ENCODE data around the gene PDE10A. TPM values are rescaled to one million over a fixed set of nuclear protein-coding genes. Genes with fewer than 3 reads are reported as not detected.
"Not testable (repeated sequence)": the region's sequence is repeated elsewhere in the genome, so short reads cannot be mapped to it uniquely, and the experiment has no call there.

PDE10A gene
- total RNA-seq, 1 experiment from 2014 or later: 3.1 TPM

DNA sequence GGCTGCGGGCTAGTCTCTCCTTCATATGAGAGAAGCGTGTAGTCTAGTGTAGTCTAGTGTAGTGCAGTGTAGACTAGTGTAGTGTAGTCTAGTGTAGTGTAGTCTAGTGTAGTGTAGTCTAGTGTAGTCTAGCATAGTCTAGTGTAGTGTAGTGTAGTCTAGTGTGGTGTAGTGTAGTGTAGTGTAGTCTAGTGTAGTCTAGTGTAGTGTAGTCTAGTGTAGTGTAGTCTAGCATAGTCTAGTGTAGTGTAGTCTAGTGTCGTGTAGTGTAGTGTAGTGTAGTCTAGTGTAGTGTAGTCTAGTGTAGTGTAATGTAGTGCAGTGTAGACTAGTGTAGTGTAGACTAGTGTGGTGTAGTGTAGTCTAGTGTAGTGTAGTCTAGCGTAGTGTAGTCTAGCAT, 44.1 kb downstream of the PDE10A start:
- H3K27me3 Mint-ChIP-seq (ENCODE audit: low read depth); H3K27ac Mint-ChIP-seq; POLR2A ChIA-PET; ATAC-seq; DNase-seq (ENCODE audit: low spot score); H3K36me3 Mint-ChIP-seq; CTCF ChIA-PET; H3K4me3 Mint-ChIP-seq; H3K9me3 Mint-ChIP-seq: not testable (repeated sequence)
- H3K4me1 Mint-ChIP-seq: peaks cover 21% of the 10 kb centered on the region

GRCh38 chr6:165618241-165618640, 44.8 kb downstream of the PDE10A start:
- H3K27ac Mint-ChIP-seq: no peak overlapping the region
- no peak for ATAC-seq

More at GRCh38 chr6:165618241-165618640, 44.8 kb downstream of the PDE10A start:
- ChIA-PET CTCF (no interaction called here), POLR2A (no interaction called here)
- no peaks in the 10 kb centered on the region for H3K27me3 Mint-ChIP-seq (ENCODE audit: low read depth)
- H3K4me1 Mint-ChIP-seq: peaks cover 21% of the 10 kb centered on the region
- no peaks in the 10 kb centered on the region for H3K36me3 Mint-ChIP-seq
- no peaks in the 10 kb centered on the region for H3K9me3 Mint-ChIP-seq
- TF ChIP-seq HMGA2 (CRISPR knock-in tag; IDR thresholded peaks at IDR 0.05) (no peak), KAT7 (CRISPR knock-in tag; IDR thresholded peaks at IDR 0.05; ENCODE audit: borderline replicate concordance) (no peak), NFYB (CRISPR knock-in tag; conservative IDR thresholded peaks at IDR 0.05; ENCODE audit: low read depth) (no peak), TCF7 (CRISPR knock-in tag; IDR thresholded peaks at IDR 0.05; ENCODE audit: low read depth) (no peak), GTF2I (CRISPR knock-in tag; conservative IDR thresholded peaks at IDR 0.05) (no peak), ZNF512 (CRISPR knock-in tag; IDR thresholded peaks at IDR 0.05; ENCODE audit: borderline replicate concordance) (no peak), USF2 (CRISPR knock-in tag; IDR thresholded peaks at IDR 0.05) (no peak), SOX15 (CRISPR knock-in tag; IDR thresholded peaks at IDR 0.05) (no peak), SMAD4 (CRISPR knock-in tag; IDR thresholded peaks at IDR 0.05) (no peak), NFATC4 (CRISPR knock-in tag; IDR thresholded peaks at IDR 0.05) (no peak), FOXJ3 (CRISPR knock-in tag; IDR thresholded peaks at IDR 0.05; ENCODE audit: borderline replicate concordance) (no peak), GABPB1 (CRISPR knock-in tag; IDR thresholded peaks at IDR 0.05) (no peak), ZNF416 (CRISPR knock-in tag; IDR thresholded peaks at IDR 0.05) (no peak), ZNF121 (CRISPR knock-in tag; IDR thresholded peaks at IDR 0.05) (no peak), RORB (CRISPR knock-in tag; IDR thresholded peaks at IDR 0.05) (no peak)
- TF ChIP-seq, protein P1, sequence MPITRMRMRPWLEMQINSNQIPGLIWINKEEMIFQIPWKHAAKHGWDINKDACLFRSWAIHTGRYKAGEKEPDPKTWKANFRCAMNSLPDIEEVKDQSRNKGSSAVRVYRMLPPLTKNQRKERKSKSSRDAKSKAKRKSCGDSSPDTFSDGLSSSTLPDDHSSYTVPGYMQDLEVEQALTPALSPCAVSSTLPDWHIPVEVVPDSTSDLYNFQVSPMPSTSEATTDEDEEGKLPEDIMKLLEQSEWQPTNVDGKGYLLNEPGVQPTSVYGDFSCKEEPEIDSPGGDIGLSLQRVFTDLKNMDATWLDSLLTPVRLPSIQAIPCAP (CRISPR knock-in tag; IDR thresholded peaks at IDR 0.05): no peak
- TF ChIP-seq, protein P2, sequence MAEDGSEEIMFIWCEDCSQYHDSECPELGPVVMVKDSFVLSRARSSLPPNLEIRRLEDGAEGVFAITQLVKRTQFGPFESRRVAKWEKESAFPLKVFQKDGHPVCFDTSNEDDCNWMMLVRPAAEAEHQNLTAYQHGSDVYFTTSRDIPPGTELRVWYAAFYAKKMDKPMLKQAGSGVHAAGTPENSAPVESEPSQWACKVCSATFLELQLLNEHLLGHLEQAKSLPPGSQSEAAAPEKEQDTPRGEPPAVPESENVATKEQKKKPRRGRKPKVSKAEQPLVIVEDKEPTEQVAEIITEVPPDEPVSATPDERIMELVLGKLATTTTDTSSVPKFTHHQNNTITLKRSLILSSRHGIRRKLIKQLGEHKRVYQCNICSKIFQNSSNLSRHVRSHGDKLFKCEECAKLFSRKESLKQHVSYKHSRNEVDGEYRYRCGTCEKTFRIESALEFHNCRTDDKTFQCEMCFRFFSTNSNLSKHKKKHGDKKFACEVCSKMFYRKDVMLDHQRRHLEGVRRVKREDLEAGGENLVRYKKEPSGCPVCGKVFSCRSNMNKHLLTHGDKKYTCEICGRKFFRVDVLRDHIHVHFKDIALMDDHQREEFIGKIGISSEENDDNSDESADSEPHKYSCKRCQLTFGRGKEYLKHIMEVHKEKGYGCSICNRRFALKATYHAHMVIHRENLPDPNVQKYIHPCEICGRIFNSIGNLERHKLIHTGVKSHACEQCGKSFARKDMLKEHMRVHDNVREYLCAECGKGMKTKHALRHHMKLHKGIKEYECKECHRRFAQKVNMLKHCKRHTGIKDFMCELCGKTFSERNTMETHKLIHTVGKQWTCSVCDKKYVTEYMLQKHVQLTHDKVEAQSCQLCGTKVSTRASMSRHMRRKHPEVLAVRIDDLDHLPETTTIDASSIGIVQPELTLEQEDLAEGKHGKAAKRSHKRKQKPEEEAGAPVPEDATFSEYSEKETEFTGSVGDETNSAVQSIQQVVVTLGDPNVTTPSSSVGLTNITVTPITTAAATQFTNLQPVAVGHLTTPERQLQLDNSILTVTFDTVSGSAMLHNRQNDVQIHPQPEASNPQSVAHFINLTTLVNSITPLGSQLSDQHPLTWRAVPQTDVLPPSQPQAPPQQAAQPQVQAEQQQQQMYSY (CRISPR knock-in tag; IDR thresholded peaks at IDR 0.05): no peak
- TF ChIP-seq, protein P3, sequence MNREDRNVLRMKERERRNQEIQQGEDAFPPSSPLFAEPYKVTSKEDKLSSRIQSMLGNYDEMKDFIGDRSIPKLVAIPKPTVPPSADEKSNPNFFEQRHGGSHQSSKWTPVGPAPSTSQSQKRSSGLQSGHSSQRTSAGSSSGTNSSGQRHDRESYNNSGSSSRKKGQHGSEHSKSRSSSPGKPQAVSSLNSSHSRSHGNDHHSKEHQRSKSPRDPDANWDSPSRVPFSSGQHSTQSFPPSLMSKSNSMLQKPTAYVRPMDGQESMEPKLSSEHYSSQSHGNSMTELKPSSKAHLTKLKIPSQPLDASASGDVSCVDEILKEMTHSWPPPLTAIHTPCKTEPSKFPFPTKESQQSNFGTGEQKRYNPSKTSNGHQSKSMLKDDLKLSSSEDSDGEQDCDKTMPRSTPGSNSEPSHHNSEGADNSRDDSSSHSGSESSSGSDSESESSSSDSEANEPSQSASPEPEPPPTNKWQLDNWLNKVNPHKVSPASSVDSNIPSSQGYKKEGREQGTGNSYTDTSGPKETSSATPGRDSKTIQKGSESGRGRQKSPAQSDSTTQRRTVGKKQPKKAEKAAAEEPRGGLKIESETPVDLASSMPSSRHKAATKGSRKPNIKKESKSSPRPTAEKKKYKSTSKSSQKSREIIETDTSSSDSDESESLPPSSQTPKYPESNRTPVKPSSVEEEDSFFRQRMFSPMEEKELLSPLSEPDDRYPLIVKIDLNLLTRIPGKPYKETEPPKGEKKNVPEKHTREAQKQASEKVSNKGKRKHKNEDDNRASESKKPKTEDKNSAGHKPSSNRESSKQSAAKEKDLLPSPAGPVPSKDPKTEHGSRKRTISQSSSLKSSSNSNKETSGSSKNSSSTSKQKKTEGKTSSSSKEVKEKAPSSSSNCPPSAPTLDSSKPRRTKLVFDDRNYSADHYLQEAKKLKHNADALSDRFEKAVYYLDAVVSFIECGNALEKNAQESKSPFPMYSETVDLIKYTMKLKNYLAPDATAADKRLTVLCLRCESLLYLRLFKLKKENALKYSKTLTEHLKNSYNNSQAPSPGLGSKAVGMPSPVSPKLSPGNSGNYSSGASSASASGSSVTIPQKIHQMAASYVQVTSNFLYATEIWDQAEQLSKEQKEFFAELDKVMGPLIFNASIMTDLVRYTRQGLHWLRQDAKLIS (CRISPR knock-in tag; IDR thresholded peaks at IDR 0.05; ENCODE audit: borderline replicate concordance): no peak
- TF ChIP-seq, protein P4, sequence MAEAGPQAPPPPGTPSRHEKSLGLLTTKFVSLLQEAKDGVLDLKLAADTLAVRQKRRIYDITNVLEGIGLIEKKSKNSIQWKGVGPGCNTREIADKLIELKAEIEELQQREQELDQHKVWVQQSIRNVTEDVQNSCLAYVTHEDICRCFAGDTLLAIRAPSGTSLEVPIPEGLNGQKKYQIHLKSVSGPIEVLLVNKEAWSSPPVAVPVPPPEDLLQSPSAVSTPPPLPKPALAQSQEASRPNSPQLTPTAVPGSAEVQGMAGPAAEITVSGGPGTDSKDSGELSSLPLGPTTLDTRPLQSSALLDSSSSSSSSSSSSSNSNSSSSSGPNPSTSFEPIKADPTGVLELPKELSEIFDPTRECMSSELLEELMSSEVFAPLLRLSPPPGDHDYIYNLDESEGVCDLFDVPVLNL (CRISPR knock-in tag; IDR thresholded peaks at IDR 0.05; ENCODE audit: borderline replicate concordance, low read depth): no peak
- no peak overlapping the region for H3K4me3 Mint-ChIP-seq
- DNase-seq (ENCODE audit: low spot score): no peak

Measured in WTC11 (cell line).